Upper lobe of left lung (tissue), 4 donors: Measurements from ENCODE around the gene CEP135.

ENCODE experiments used
- CTCF ChIP-seq, 6 experiments: fragments of 450-650 bp in 4 of 6; fragments of 200-600 bp in 2 of 6; sonication (generic) in 2 of 6; IDR thresholded peaks; one replicate each; pipeline ENCODE4 v1.5.1; 2016 to 2019; ENCODE audit warnings: antibody characterized with exemption in 6 of 6
- POLR2AphosphoS5 ChIP-seq, 2 donors: sonication (generic); formaldehyde crosslinking; IDR thresholded peaks; one replicate each; pipeline ENCODE4 v1.5.1; 2017; ENCODE audit warnings: antibody characterized with exemption in 2 of 2

DNA sequence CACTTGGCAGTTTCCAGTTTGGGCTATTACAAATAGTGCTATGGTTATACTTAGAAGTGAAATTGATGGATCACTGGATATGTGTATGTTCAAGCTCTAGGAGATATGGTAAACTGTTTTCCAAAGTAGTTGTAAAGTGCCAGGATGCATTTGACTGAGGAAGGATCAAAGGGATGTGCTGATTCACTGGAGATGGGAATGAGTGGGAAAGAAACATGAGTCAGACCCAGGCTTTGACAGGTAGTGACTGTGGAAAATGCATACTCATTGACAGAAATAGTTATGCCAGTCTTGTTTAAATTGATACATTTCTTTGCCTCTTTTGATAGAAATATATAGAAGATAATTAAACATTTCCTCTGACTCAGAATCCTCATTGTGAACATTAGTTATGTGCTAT, 77.9 kb downstream of the CEP135 start:
- TF ChIP-seq POLR2AphosphoS5 (IDR thresholded peaks at IDR 0.05) = no peak
- no peak for TF ChIP-seq CTCF (IDR thresholded peaks at IDR 0.05)
